Activated CD8-positive, alpha-beta memory T cell treated with anti-CD3 and anti-CD28 coated beads, Interleukin-2, amount 50 U/mL, for 24 hours (primary cell): ENCODE measurements around the gene C15orf39.

Experiments used
- DNase-seq: peaks from one replicate; pipeline ENCODE4 v3.0.0-alpha.2; 2020; ENCODE audit errors: extremely low read depth

C15orf39 gene

GRCh38 chr15:75172284-75172820, 29.3 kb upstream of the C15orf39 start:
- no peak for DNase-seq

- DNase-seq = no peak
Measured at GRCh38 chr15:75174102-75174501, 27.6 kb upstream of the C15orf39 start.

DNA sequence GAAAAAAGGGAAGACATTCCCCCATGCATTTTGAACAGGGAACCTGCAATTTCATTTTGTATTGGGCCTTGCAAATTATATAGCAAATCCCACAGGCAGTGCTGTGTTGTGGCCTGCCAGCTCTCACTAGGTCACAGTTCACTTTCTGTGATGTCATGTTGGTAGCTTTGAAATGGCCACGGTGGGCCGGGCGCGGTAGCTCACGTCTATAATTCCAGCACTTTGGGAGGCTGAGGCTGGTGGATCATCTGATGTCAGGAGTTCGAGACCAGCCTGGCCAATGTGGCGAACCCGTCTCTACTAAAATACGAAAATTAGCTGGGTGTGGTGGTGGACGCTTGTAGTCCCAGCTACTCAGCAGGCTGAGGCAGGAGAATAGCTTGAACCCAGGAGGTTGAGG, 27.0 kb upstream of the C15orf39 start:
- no peak for DNase-seq

DNA sequence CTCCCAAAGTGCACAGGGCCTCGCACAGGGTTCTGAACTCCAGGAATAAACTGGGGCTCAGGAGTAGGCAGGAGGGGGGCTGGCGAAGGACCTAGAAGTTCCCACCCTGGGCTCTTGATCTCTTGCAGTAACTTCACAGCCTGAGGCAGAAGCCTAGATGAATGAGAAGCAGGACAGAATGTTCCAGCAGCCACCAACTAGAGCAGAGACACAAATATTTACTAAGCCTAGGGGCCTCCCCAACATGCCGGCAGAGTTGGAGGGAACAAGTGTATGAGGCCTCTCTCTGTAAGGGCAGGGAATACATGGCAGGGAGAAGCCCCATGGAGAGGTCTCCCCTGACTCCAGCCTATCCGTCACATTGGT, 25.3 kb upstream of the C15orf39 start:
- no peak for DNase-seq

- DNase-seq = no peak
Measured at GRCh38 chr15:75177360-75178071, 24.2 kb upstream of the C15orf39 start.

DNA sequence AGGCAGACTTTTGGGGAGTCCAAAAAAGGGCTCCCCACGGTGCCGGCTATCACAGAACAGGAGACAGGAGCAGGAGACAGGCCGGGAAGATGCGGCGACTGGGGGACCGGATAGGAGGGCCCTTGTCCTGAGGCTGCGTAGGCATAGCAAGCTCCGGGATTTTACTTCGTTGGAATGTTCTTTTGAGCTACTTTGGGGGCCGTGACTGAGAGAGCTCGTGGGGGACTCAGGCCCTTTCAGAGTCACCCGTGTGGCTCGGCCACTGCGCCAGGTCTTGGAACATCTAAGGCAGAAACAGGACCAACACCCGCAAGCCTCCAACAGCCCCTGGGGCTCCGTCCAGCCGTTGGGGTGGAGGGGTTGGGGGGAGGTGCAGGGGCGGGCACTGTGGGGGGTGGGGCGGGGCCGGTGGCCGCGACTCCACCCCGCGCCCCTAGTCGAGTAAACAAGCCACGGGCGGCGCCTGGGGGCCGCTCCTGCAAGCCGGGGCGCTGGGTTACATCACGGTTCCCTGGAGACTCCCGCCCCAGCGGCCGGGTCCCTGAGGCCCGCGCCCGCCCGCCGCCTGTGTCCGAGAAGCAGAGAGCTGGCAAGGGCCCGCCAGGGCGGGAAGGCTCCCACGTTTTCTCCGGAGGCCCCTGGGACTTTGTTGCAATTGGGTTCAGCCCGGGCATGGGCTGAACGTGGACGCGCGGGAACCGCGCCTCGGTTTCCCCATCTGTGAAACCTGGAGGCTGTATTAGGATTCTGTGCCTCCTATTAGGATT, 23.3 kb upstream of the C15orf39 start:
- DNase-seq = no peak

DNA sequence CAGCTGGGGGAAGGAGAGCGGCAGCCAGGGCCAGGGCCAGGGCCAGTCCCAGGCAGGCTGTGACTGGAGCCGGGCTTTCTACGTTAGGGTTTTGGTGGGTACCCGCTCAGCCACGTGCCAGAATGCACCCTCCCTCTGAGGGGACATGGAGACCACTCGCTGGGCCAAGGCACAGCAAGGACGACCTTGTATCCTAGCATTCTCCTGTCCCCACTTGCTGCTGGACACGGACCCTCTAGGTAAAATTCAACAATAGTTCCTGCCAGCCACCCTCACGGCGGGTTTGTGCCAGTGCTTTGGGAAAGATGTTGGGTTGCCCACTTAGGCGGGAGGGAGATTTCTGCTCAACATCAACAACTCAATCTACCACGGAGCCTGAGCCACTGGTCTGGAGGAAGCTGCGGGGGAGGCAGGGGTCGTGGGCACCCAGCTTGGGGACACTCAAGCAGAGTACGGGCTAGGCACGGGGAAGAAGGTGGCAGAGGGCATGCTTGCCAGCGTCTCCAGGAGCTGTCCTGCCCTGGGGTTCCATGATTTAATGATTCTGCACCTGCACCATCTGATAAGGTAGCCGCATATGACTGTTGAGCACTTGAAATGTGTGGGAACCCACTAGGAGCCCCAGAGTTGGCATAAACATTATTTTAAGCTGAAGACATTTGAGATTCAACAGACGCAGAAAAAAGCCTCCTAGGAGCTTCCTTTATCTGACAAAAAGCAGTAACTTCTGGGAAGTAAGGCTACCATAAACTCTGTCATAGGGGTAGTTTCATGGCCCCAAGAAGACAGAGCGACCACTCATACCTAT, 22.5 kb upstream of the C15orf39 start:
- no peak for DNase-seq

GRCh38 chr15:75179746-75180140, 21.9 kb upstream of the C15orf39 start:
- DNase-seq = no peak

GRCh38 chr15:75181780-75182179, 19.9 kb upstream of the C15orf39 start:
- no peak for DNase-seq

DNA sequence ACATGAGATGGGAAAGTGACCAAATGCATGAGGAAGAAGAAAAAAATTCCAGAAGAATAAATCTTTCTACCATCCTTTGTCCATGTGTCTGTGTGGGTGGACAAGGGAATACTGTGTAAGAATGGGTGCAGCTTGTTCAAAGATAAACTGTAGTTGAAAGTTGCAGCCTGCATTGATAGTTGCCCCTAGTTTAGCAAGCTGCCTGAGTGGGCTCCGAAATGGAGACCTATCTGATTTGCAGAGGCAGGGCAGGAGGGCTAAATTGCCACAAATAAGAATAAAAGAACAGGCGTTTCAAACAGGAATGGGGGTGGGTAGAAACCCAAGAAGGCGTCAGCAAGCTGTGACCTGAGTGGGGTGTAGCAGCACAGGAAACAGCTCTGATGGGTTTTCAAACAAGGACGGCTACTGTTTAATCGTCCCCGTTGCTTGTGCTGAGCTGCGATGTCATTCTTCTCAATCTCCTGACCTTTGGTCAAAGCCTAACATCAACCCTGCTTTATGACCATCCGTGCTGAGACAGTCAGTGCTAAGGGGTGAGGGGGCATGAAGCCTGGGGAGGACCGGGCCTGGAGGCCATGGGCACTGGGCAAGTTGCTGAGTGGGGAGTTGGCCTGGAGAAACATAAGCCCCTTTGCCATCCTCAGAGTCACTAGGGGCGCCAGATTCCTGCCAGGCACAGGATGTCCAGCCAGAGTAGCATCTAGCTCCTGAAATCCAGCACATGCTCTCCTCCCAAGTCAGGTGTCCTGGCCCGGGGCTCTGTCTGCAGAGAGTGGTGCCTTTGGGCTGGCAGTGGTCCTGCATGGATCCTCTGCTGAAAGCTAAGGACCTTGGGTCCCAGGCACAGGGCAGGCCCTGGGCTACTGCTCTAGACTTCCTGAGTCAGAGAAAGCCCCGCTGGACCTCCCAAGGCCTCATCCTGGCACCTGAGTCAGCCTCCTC, 19.2 kb upstream of the C15orf39 start:
- DNase-seq = no peak

DNA sequence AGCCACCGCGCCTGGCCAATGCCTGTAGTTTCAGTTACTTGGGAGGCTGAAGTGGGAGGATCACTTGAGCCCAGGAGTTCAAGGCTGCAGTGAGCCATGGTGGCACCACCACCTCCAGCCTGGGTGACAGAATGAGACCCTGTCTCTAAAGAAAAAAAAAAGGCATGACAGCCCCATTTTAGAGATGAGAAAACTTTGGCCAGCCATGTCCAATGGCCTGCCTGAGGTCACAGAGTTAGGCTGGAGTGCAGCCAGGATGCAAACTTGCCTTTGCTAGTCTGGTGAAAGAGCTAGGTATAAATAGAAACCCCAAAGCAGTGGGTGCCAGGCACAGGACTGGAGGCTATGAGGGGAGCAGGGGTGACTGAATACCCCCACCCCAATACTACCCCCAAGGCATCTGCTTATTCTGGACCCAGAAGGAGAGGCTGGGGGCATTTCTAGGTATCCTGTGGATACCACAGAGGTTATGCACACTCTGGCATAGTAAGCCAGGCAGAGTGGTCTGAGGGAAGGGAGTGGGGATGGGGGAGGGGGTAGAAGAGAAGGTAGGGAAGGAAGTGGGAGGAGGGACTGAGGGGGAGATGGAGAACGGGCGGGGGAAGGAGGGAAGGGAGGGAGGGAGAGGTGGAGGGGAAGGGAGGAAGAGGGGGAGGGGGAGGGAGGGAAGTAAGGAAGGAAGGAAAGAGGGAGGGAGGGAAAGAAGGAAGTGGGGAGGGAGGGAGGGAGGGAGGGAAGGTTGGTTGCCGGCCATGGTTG, 16.2 kb upstream of the C15orf39 start:
- DNase-seq = no peak

DNA sequence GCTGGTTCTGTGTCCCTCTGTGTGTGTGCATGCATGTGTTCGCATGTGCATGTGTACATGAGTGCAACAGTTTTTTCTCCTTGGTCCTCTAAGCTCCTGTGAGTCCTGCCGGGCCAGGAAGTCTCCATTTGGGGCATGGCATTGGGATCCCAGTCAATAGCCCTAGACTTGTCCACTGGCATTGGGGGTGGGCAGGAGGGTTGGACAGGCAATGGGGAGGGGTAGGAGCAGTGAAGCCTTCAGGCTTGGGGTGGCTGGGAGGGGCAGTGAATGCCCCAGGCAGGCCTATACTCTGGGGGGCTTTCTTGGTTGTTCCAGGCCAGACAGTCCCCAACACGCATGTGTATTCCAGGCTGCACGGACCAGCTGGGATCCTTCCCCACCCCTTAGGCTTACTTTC, 15.6 kb upstream of the C15orf39 start:
- no peak for DNase-seq

DNA sequence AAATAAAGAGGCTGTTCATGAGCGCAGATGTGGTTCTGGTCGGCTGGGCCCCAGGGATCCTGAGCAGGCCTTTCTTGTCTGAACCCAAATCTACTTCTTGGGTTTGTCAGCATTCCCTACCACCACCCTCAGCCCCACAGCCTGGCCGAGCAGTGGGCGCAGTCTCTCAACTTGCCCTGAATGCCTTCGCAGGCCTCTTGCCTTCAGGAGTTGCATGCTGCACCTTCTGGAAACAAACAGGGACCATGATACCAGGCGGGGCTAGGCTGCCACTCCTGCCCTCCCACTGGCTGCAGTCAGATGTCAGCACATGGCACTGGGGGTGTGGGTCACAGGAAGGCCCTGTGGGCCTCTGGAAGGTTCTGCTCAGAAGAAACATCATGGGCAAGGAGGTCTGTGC, 13.2 kb upstream of the C15orf39 start:
- DNase-seq = no peak

DNA sequence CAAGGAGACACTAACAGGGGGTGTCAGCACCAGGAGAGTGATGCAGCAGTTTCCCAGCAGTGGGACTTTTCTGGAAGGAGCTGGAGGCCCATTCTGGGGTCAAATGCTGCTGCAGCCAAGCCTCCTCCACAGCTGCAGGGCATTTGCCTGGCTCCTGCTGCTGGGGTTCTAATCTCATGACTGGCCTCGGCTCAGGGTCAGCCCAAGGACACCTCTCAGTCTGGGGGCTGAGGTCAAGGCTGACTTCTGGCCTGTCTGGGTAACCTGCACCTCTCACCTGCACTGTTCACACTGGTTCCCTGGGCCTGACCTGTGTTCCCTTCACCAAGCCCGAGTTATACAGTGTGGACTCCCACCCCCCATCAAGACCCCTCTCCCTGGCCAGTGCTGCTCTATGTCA, 10.4 kb upstream of the C15orf39 start:
- no peak for DNase-seq

GRCh38 chr15:75192307-75192706, 9.4 kb upstream of the C15orf39 start:
- DNase-seq = no peak

DNA sequence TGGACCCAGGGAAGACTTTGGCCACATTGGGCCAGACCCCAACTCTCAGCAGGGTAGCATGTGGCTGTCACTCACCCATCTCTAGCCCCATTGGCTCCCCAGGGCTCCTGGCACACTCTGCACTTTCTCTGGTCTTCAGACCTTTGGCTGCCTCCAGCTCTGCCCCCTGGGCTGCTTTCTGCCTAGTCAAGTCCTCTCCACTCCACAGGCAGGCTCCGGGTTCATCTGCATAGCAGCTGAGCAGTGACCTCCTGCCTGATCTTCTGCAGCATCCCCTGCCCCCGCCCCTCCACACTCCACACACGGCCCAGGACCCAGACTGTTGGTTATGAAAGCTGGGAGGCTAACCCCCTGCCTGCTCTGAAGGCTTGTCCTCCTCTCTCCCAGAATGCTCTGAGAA, 8.4 kb upstream of the C15orf39 start:
- no peak for DNase-seq

DNA sequence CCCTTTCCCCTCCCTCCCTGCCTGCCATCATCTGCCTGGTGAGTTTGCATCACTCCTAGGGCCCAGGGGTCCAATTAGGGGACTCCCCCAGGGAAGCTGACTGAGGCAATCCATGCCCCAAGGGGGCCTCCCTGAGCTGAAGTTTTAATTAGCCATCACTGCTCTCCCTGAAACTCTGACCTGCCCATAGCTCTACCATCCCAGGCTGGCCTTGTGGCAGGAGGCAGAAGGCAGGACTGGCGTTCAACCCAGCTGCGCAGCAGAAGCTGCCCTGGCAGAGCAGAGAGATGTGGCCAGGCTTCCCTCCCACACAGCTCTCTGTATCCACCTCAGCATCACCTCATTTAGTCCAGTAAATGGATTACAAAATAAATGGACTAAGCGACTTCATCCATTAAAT, 7.7 kb upstream of the C15orf39 start:
- no peak for DNase-seq

GRCh38 chr15:75194397-75194796, 7.3 kb upstream of the C15orf39 start:
- no peak for DNase-seq

- no peak for DNase-seq
Measured at GRCh38 chr15:75195122-75195765, 6.4 kb upstream of the C15orf39 start.

- DNase-seq = no peak
Measured at GRCh38 chr15:75195766-75196241, 5.9 kb upstream of the C15orf39 start.
